ENCODE data around the gene COPS6.
A peak's percentile ranks its signal among the peaks of the same experiment; 100 is the strongest.

The COPS6 gene

GRCh38 chr7:100072462-100072861, 16.3 kb upstream of the COPS6 start:
- Histone ChIP-seq H3K9me3 (peaks cover 18% of the 10 kb centered on the region), H3K27me3 (no peaks in the 10 kb centered on the region), H3K36me3 (peaks cover 96% of the 10 kb centered on the region), H3K4me3 (ENCODE audit: low read depth, low read length) (no peak overlapping the region), H3K4me1 (no peaks in the 10 kb centered on the region)
- DNase-seq = no peak
- TF ChIP-seq CTCF (IDR thresholded peaks at IDR 0.05; ENCODE audit: low read depth, low read length) = no peak

- DNase-seq = no peak
- Histone ChIP-seq H3K36me3 (peaks cover 99% of the 10 kb centered on the region), H3K4me3 (ENCODE audit: low read depth, low read length) (no peak overlapping the region), H3K4me1 (no peaks in the 10 kb centered on the region), H3K27me3 (no peaks in the 10 kb centered on the region), H3K9me3 (peaks cover 18% of the 10 kb centered on the region)
- TF ChIP-seq CTCF (IDR thresholded peaks at IDR 0.05; ENCODE audit: low read depth, low read length) = no peak
These were observed 13.9 kb upstream of the COPS6 start for GRCh38 chr7:100074841-100075240.

GRCh38 chr7:100075418-100075817, 13.4 kb upstream of the COPS6 start:
- peaks cover 18% of the 10 kb centered on the region for H3K9me3 ChIP-seq

GRCh38 chr7:100077205-100077604, 11.6 kb upstream of the COPS6 start:
- DNase-seq = no peak
- no peaks in the 10 kb centered on the region for H3K4me1 ChIP-seq
- TF ChIP-seq CTCF (IDR thresholded peaks at IDR 0.05; ENCODE audit: low read depth, low read length) = no peak
- peaks cover 86% of the 10 kb centered on the region for H3K36me3 ChIP-seq
- H3K9me3 ChIP-seq = peaks cover 5% of the 10 kb centered on the region; the same call in 1 of the 2 replicates
- no peaks in the 10 kb centered on the region for H3K27me3 ChIP-seq
- no peak overlapping the region for H3K4me3 ChIP-seq (ENCODE audit: low read depth, low read length)

More at GRCh38 chr7:100075418-100075817, 13.4 kb upstream of the COPS6 start:
- Histone ChIP-seq H3K27me3 (no peaks in the 10 kb centered on the region), H3K4me3 (ENCODE audit: low read depth, low read length) (no peak overlapping the region), H3K36me3 (peaks cover 97% of the 10 kb centered on the region), H3K4me1 (no peaks in the 10 kb centered on the region)
- DNase-seq = no peak
- TF ChIP-seq CTCF (IDR thresholded peaks at IDR 0.05; ENCODE audit: low read depth, low read length) = no peak

GRCh38 chr7:100079024-100079560, 9.7 kb upstream of the COPS6 start:
- Histone ChIP-seq H3K27me3 (no peaks in the 10 kb centered on the region), H3K4me3 (ENCODE audit: low read depth, low read length) (no peak overlapping the region), H3K4me1 (no peaks in the 10 kb centered on the region), H3K9me3 (no peaks in the 10 kb centered on the region), H3K36me3 (peaks cover 67% of the 10 kb centered on the region)
- TF ChIP-seq CTCF (IDR thresholded peaks at IDR 0.05; ENCODE audit: low read depth, low read length) = no peak
- DNase-seq = no peak

- Histone ChIP-seq H3K4me1 (no peaks in the 10 kb centered on the region), H3K9me3 (no peaks in the 10 kb centered on the region), H3K27me3 (no peaks in the 10 kb centered on the region), H3K36me3 (peaks cover 48% of the 10 kb centered on the region), H3K4me3 (ENCODE audit: low read depth, low read length) (peak overlapping the region; percentile 94)
- no peak for TF ChIP-seq CTCF (IDR thresholded peaks at IDR 0.05; ENCODE audit: low read depth, low read length)
- DNase-seq = no peak
These were observed 7.7 kb upstream of the COPS6 start for GRCh38 chr7:100080907-100081534.
